GM19452 (cell line): Measurements from ENCODE around the gene OVOL1.
A peak's percentile ranks its signal among the peaks of the same experiment; 100 is the strongest.
"Not testable (repeated sequence)": the region's sequence is repeated elsewhere in the genome, so short reads cannot be mapped to it uniquely, and the experiment has no call there.

Experiments
- ATAC-seq: cut with Tn5 transposase; IDR thresholded peaks from one replicate; pipeline ENCODE4 v1.9.1; 2021; ENCODE audit not compliant: unreplicated experiment

OVOL1 gene

DNA sequence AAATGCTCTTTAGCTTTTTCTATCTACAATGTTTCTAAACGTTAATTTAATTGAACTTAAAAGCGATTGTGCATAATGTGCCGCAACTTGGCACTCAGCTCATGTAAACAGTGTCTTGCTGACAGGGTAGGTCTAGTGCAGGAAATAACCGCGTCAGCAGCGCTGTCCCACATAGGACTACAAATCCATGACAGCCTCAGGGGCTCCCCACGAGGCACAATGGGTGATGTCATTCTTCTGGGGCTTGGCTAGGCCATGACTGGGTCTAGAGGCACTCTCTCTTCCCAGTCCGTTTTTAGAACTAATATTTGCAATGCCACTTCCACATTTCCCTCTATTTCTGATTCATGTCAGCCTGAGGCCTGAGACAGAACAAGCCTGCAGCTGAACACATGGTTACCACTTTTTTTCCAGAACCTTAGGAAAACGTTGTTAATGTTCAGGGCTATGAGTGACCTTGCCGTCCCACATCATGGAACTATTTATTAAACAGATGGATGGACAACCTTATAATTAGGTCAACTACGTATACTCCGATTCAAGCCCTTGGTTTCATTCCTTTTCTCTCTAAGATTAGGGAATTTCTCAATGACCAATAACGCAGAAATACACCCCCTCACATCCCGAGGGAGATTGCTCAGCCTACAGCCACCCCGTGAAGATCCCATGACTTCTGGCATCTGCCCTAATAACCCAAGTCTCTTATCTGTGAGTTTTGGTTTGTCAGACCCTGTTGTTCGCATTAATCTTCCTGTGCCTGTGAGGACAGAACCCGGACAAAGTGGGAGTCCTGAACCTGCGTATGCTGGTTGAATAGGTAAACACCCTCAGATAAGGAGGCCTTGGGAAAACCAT, 27.5 kb downstream of the OVOL1 start:
- ATAC-seq: no peak

GRCh38 chr11:65814986-65815565, 28.2 kb downstream of the OVOL1 start:
- no peak for ATAC-seq

GRCh38 chr11:65816696-65817095, 29.8 kb downstream of the OVOL1 start:
- no peak for ATAC-seq

DNA sequence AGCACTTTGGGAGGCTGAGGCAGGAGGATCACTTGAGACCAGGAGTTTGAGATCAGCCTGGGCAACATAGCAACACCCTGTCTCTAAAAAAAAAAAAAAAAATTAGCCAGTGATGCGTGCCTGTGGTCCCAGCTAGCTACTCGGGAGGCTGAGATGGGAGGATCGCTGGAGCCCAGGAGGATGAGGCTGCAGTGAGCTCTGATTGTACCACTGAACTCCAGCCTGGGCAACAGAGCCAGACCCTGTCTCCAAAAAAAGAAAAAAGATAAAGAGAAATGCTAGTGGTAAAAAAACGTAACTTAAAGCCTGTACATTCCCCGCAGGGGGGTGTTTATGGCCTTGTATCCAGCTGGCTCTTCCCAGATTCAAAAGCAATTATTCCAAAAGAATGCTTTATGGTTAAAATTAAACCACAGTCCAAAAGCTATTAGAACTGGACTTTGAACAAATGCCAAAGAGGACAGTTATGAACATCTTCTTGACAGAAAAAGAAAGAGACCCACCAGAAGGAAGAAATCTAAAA, 30.5 kb downstream of the OVOL1 start:
- no peak for ATAC-seq

DNA sequence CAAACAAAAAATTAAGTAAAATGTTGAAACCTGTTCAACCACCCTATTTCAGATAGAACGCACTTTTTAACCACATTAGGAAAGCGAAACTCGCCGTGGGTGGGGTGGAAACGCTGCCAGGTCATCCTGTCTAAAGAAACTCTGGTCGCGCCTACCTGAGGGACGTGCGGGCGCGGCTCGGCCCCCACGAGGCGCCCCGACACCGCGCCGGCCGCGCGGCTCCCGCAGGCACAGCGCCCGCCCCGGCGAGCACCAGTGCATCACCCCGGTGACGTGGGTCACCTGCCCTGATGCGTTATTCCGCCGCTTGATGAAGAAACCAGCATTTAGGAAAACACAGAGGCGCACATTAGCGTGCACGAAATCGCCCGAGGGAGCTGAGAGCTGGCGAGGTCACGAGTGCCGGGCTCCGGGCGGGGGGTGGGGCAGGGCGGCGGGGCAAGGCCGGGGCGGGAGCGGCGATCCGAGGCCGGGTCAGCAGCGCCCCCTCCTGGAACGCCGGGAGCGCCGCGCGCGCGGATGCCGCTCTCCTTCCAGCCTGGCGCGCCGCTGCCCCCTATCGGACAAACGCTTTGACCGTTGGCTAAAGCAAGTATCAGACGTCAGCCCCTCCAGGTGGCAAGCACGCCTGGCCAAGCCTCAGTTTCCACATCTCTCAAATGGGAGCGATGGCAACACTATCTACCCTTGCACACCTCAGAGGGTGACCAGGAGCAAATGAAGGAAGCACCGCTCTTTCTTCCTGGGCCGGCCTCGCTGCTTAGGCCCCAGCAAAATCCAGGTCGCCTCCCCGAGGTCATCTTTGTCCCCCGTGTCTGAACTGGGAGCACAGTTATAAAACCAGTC, 31.2 kb downstream of the OVOL1 start:
- peak; percentile 76 for ATAC-seq

DNA sequence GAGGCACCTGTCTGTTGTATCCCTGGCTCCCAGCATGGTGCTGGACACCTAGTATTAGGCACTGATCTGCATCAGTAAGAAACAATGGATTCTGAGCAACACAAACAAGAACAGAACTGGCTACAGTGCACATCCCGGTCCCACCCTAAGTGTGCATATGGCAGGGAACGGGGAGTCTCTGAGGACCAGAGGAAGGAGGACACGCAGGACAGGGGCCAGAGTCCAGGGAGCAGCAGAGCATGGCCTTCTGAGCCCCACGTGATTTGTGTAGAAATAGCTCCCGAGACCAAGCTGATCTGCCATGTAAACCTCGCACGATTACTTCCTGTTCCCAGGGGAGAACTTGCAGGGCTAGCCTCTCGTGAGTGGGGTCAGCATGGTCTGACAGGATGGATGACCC, 34.2 kb downstream of the OVOL1 start:
- ATAC-seq: no peak

GRCh38 chr11:65822776-65823528, 36.1 kb downstream of the OVOL1 start:
- no peak for ATAC-seq

DNA sequence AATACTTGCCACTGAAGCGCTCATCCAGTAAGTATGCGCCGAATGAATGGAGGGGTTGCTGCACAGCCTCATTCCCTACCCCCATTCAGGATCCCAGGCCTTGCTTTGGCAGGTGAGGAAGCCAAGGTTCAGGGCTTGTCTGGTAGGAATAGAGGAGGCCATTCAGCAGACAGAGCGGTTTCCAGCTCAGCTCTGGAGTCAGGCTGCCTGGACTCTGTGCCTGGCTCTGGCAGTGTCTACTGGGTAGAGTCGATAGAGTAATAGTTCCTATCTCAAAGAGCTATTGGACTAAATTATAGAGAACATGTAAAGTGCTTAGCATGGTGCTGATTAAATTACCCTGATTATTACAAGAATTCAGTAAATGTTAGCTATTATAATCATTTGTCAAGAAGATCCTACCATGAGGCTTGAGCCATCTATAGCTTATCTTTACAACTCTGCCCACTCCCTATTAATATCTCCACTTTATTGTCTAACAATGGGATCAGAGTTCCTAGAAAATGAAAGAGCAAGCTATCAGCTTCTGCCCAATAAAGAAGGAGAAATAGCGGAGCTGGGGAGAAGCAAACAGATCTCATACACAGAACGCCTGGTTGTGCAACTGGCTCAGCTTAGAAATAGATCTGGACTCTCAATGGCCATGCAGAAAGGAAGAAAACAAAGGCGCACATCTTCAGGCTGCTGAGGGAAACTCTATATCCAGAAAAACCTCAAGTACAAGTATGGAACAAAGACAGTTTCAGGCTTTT, 40.3 kb downstream of the OVOL1 start:
- ATAC-seq: no peak

- ATAC-seq: no peak
Observed at GRCh38 chr11:65829459-65829858, 42.6 kb downstream of the OVOL1 start.

GRCh38 chr11:65832231-65832630, 45.4 kb downstream of the OVOL1 start:
- not testable (repeated sequence) for ATAC-seq

DNA sequence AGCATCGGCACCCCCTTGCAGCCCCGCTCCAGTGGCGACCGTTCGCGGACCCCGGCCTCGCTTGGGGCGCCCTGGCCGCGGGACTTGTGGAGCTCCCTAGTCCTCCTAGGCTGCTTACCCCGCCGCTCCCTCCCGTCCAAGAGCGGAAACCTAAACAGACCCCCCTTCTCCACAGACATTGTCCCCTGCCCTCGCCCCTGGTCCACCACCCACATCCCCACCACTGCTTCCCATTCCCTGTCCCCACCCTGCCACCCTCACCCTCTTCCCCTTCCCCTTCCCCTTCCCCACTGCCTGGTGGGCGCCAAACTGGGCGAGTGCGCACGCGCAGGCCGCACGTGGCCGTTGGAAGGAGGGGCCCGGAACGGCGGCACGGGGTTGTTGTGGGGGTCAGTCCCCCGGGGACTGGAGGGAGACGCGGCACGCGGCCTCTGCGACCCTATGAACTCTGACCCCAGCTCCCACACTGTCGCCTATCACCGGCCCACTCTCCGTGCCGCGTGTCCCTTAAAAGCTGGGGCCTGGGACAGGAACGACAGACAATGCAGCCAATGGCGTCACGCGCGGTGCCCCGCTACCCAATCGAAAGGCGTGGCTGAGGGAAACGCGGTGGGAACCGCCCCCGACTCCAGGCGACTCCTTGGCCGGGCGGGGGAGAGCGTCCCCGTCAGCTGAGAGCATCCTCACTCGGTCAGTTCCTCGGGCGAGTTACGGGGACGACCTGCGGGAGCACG, 46.6 kb downstream of the OVOL1 start, which contains the start of gene SNX32:
SNX32 (plus strand) TSS at position 667 of the 734 bp plus-strand sequence. CDS start 103 bp downstream, outside the sequence.
- ATAC-seq: peak; percentile 97

DNA sequence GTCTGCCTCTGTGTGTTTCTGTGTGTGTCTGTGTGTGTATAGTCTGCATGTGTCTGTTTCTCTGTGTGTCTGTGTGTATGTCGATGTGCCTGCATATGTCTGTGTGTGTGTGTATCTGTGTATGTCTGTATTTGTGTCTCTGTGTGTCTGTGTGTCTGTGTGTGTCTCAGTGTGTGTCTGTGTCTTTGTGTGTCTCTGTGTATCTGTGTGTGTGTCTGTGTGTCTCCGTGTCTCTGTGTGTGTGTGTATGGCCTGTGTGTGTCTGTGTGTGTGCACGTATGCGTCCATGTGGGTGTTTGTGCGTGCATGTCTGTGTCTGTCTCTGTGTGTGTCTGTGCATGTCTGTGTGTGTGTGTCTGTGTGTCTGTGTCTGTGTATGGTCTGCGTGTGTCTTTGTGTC, 47.3 kb downstream of the OVOL1 start:
- ATAC-seq: no peak

- ATAC-seq: no peak
Observed at GRCh38 chr11:65842144-65842543, 55.3 kb downstream of the OVOL1 start.

- no peak for ATAC-seq
Observed at GRCh38 chr11:65843811-65844210, 56.9 kb downstream of the OVOL1 start.

- no peak for ATAC-seq
Observed at GRCh38 chr11:65844231-65844872, 57.5 kb downstream of the OVOL1 start.
